HCT116 (cell line): Measurements from ENCODE around the gene CA11. TPM values are rescaled to one million over a fixed set of nuclear protein-coding genes. Genes with fewer than 3 reads are reported as not detected.

ENCODE experiments used
- ATAC-seq: fragments of 200-7000 bp; cut with Tn5 transposase; 2 replicates; pipeline ENCODE4 v1.9.1; 2020; ENCODE audit warnings: mild to moderate bottlenecking, moderate library complexity
- BruUV-seq: library from RNA; stranded (reverse); fragments of 400-500 nt; replicated peaks from 2 replicates; lab custom pipeline; 2021; lab: Mats Ljungman, UMichigan
- CTCF ChIA-PET: fragments of 300-600 bp; sonication (Branson Sonifier 250); formaldehyde crosslinking; loops from one replicate; lab custom pipeline; 2021; ENCODE audit warnings: antibody characterized with exemption; lab: Charles Lee
- POLR2A ChIA-PET: fragments of 300-600, 350-600 bp; sonication (Branson Sonifier 250); formaldehyde crosslinking; loops from one replicate; lab custom pipeline; 2021; ENCODE audit warnings: antibody characterized with exemption; lab: Charles Lee
- RAD21 ChIA-PET, 2 experiments: fragments of 300-600 bp; sonication (Branson Sonifier 250); formaldehyde crosslinking; loops; one replicate each; lab custom pipeline; 2023; ENCODE audit warnings: low total read pairs in 2 of 2; ENCODE audit not compliant: uncharacterized antibody in 2 of 2, unreplicated experiment in 2 of 2, low non-redundant PET in 1 of 2; lab: Charles Lee
- DNase-seq: peaks from one replicate; pipeline ENCODE4 v3.0.0-alpha.2; 2010; ENCODE audit warnings: low read depth, low spot score
- H2AFZ ChIP-seq: fragments of 200-600 bp; shearing (Covaris generic), sonication (generic); 2 replicates; pipeline ENCODE4 v1.6.1; 2017; ENCODE audit warnings: low read depth, mixed run types, mixed read lengths, antibody characterized with exemption, low read length; ENCODE audit not compliant: poor library complexity, severe bottlenecking
- H3K27ac ChIP-seq: 2 replicates; pipeline ENCODE4 v1.5.1; 2012; ENCODE audit warnings: low read depth, low read length
- H3K27me3 ChIP-seq: fragments of 200-600 bp; sonication (generic); 2 replicates; pipeline ENCODE4 v1.6.1; 2016; ENCODE audit warnings: mixed run types, low read length, mixed read lengths; ENCODE audit not compliant: insufficient read depth
- H3K36me3 ChIP-seq, 2 experiments: fragments of 200-500 bp in 1 of 2; fragments of 200-600 bp in 1 of 2; sonication (Bioruptor generic) in 1 of 2; sonication (generic) in 1 of 2; 2 replicates each; pipeline versions ENCODE4 v1.5.1 to v1.6.1; 2014 to 2016; ENCODE audit warnings: low read length in 2 of 2, inconsistent platforms in 1 of 2, mixed read lengths in 1 of 2, mixed run types in 1 of 2; ENCODE audit not compliant: insufficient read depth in 2 of 2, control insufficient read depth in 1 of 2
- H3K4me1 ChIP-seq, 2 experiments: fragments of 200-600 bp in 1 of 2; sonication (generic) in 1 of 2; 2 replicates each; pipeline versions ENCODE4 v1.5.1 to v1.6.1; 2012 to 2017; ENCODE audit warnings: low read length in 2 of 2, inconsistent platforms in 1 of 2, mild to moderate bottlenecking in 1 of 2, mixed read lengths in 1 of 2, mixed run types in 1 of 2, moderate library complexity in 1 of 2; ENCODE audit not compliant: insufficient read depth in 2 of 2, control insufficient read depth in 1 of 2
- H3K4me2 ChIP-seq: fragments of 200-600 bp; sonication (generic); 2 replicates; pipeline ENCODE4 v1.6.1; 2017; ENCODE audit warnings: mixed run types, low read length, mixed read lengths
- H3K4me3 ChIP-seq, 2 experiments: fragments of 200-600 bp in 1 of 2; sonication (generic) in 1 of 2; replicated peaks in 1 of 2; 2 replicates each; pipeline ENCODE4 v1.5.1; 2011 to 2016; ENCODE audit warnings: low read length in 2 of 2, control low read depth in 1 of 2, low read depth in 1 of 2, mild to moderate bottlenecking in 1 of 2, mixed read lengths in 1 of 2, mixed run types in 1 of 2
- H3K79me2 ChIP-seq: fragments of 200-600 bp; sonication (generic); 2 replicates; pipeline ENCODE4 v1.6.1; 2017; ENCODE audit warnings: mild to moderate bottlenecking, mixed run types, low read length, moderate library complexity, mixed read lengths; ENCODE audit not compliant: insufficient read depth
- H3K9ac ChIP-seq: fragments of 200-600 bp; sonication (generic); 2 replicates; pipeline ENCODE4 v1.6.1; 2016; ENCODE audit warnings: low read length, mixed read lengths
- H3K9me2 ChIP-seq: fragments of 200-600 bp; sonication (generic), shearing (Covaris generic); 2 replicates; pipeline ENCODE4 v1.6.1; 2017; ENCODE audit warnings: mixed run types, mild to moderate bottlenecking, moderate library complexity; ENCODE audit not compliant: insufficient read depth
- H3K9me3 ChIP-seq, 2 experiments: fragments of 200-500 bp in 1 of 2; fragments of 200-600 bp in 1 of 2; sonication (Bioruptor generic) in 1 of 2; sonication (generic) in 1 of 2; 2 replicates each; pipeline ENCODE4 v1.6.1; 2014 to 2017; ENCODE audit warnings: low read length in 2 of 2, mixed read lengths in 2 of 2, inconsistent platforms in 1 of 2, low read depth in 1 of 2, mild to moderate bottlenecking in 1 of 2, mixed run types in 1 of 2, moderate library complexity in 1 of 2; ENCODE audit not compliant: control insufficient read depth in 1 of 2, insufficient read depth in 1 of 2
- H4K20me1 ChIP-seq: fragments of 200-600 bp; sonication (generic), shearing (Covaris generic); 2 replicates; pipeline ENCODE4 v1.6.1; 2017; ENCODE audit warnings: mixed run types, mild to moderate bottlenecking, moderate library complexity; ENCODE audit not compliant: insufficient read depth
- CEBPB ChIP-seq: IDR thresholded peaks from 2 replicates; pipeline ENCODE4 v1.6.1; 2012; ENCODE audit warnings: low read depth
- CTCF ChIP-seq, 3 experiments: fragments of 200-600 bp in 1 of 3; sonication (generic) in 1 of 3; IDR thresholded peaks in 2 of 3; conservative IDR thresholded peaks in 1 of 3; 2 replicates each; pipeline ENCODE4 v1.5.1; 2012 to 2017; ENCODE audit warnings: low read depth in 2 of 3, low read length in 2 of 3, antibody characterized with exemption in 1 of 3, borderline replicate concordance in 1 of 3, control low read depth in 1 of 3, mild to moderate bottlenecking in 1 of 3, mixed read lengths in 1 of 3, mixed run types in 1 of 3, moderate library complexity in 1 of 3; ENCODE audit not compliant: insufficient read depth in 1 of 3
- EGR1 ChIP-seq: IDR thresholded peaks from 2 replicates; pipeline ENCODE4 v1.6.1; 2012; ENCODE audit warnings: low read depth
- ELF1 ChIP-seq: IDR thresholded peaks from 2 replicates; pipeline ENCODE4 v1.6.1; 2012; ENCODE audit warnings: low read depth, borderline replicate concordance
- EZH2 ChIP-seq: fragments of 200-600 bp; sonication (generic); IDR thresholded peaks from 2 replicates; pipeline ENCODE4 v1.6.1; 2017; ENCODE audit warnings: antibody characterized with exemption, mixed run types
- EZH2phosphoT487 ChIP-seq: fragments of 200-600 bp; IDR thresholded peaks from 2 replicates; pipeline ENCODE4 v1.6.1; 2018; ENCODE audit warnings: antibody characterized with exemption, borderline replicate concordance
- FOSL1 ChIP-seq: IDR thresholded peaks from 2 replicates; pipeline ENCODE4 v1.6.1; 2012; ENCODE audit warnings: low read depth
- JUND ChIP-seq: IDR thresholded peaks from 2 replicates; pipeline ENCODE4 v1.6.1; 2012
- MAX ChIP-seq: IDR thresholded peaks from 2 replicates; pipeline ENCODE4 v1.6.1; 2012
- POLR2A ChIP-seq: IDR thresholded peaks from 2 replicates; pipeline ENCODE4 v1.7.0; 2011; ENCODE audit warnings: borderline replicate concordance; ENCODE audit not compliant: insufficient read depth, insufficient read length; ENCODE audit errors: extremely low read depth
- SIN3A ChIP-seq: IDR thresholded peaks from 2 replicates; pipeline ENCODE4 v1.6.1; 2012; ENCODE audit warnings: low read depth
- SRF ChIP-seq: IDR thresholded peaks from 2 replicates; pipeline ENCODE4 v1.6.1; 2012; ENCODE audit warnings: low read depth
- TCF7L2 ChIP-seq: IDR thresholded peaks from 2 replicates; pipeline ENCODE4 v1.7.0; 2011; ENCODE audit warnings: borderline replicate concordance, inconsistent platforms; ENCODE audit not compliant: insufficient read depth, insufficient read length; ENCODE audit errors: extremely low read depth
- ZBTB33 ChIP-seq: IDR thresholded peaks from 2 replicates; pipeline ENCODE4 v1.6.1; 2011; ENCODE audit warnings: mild to moderate bottlenecking, low read length, moderate library complexity; ENCODE audit not compliant: insufficient replicate concordance; ENCODE audit errors: extremely low read depth
- ZFX ChIP-seq: fragments of 450-650 bp; IDR thresholded peaks from 2 replicates; pipeline ENCODE4 v1.6.1; 2017
- ZNF274 ChIP-seq: fragments of 200-500 bp; sonication (Bioruptor generic); IDR thresholded peaks from 2 replicates; pipeline ENCODE4 v1.6.1; 2014; ENCODE audit warnings: mild to moderate bottlenecking, low read depth, low read length, inconsistent platforms
- intact Hi-C: fragments of 100-400 bp; cut with micrococcal nuclease; formaldehyde crosslinking; loops from 2 replicates; pipeline ENCODE4 v1.10.0; 2022
- total RNA-seq: library from RNA; stranded (reverse); gene quantifications from one replicate; pipeline ENCODE4 v1.2.1, GENCODE V29; 2021; ENCODE audit not compliant: unreplicated experiment
- TF ChIP-seq, protein P1 (sequence below): IDR thresholded peaks from 2 replicates; pipeline ENCODE4 v1.6.1; 2012
- TF ChIP-seq, protein P2 (sequence below): IDR thresholded peaks from 2 replicates; pipeline ENCODE4 v1.6.1; 2012; ENCODE audit warnings: low read depth

Gene CA11
- total RNA-seq, 1 experiment from 2014 or later, result 29.6 TPM

DNA sequence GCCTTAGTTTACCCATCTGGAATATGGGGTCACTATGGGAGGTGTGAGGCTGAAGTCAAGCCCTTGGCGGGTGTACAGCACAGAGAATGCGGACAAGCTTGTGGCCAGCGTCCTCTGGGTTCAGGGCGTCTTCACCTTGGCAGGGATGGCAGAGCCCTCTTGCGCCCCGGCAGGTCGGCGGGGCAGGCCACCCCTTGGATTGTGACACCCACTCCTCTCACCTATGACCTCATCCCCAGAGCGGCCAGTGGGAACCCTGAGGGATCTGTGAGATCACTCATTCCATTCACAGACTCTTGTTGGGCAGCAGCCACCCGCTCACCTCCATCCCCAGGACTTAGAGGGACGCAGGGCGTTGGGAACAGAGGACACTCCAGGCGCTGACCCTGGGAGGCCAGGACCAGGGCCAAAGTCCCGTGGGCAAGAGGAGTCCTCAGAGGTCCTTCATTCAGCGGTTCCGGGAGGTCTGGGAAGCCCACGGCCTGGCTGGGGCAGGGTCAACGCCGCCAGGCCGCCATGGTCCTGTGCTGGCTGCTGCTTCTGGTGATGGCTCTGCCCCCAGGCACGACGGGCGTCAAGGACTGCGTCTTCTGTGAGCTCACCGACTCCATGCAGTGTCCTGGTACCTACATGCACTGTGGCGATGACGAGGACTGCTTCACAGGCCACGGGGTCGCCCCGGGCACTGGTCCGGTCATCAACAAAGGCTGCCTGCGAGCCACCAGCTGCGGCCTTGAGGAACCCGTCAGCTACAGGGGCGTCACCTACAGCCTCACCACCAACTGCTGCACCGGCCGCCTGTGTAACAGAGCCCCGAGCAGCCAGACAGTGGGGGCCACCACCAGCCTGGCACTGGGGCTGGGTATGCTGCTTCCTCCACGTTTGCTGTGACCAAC lies 39.3 kb downstream of the CA11 start, which contains the start of gene SPACA4:
TSS of gene SPACA4 (plus strand) at position 280 of the 896 bp plus-strand sequence. CDS start at position 517, 237 bp downstream.
- Histone ChIP-seq H3K79me2 (no peaks in the 10 kb centered on the region), H3K9ac (no peak within 1 kb of the TSS), H3K27ac (no peak within 1 kb of the TSS), H3K9me2 (no peaks in the 10 kb centered on the region), H2AFZ (no peak within 1 kb of the TSS), H3K9me3 (no peaks in the 10 kb centered on the region), H3K4me3 (no peak within 1 kb of the TSS), H3K4me1 (peaks cover 5 to 12% of the 10 kb centered on the region in 2 experiments; a peak in 3 of 4 replicates), H3K27me3 (no peaks in the 10 kb centered on the region), H4K20me1 (no peaks in the 10 kb centered on the region), H3K36me3 (no peaks in the 10 kb centered on the region), H3K4me2 (no peak within 1 kb of the TSS)
- ChIA-PET CTCF (interaction anchor here (0.7 kb wide), 1 partner anchor 116 kb away, joined by 3 read pairs; no protein-coding TSS in a partner anchor), RAD21 (no interaction called here), POLR2A (interaction anchor here (2.1 kb wide), 1 partner anchor 12 kb away, joined by 9 read pairs; the partner anchor contains the start of genes RPL18 and SPHK2)
- TF ChIP-seq ZFX (no peak), TCF7L2 (no peak), CTCF (IDR thresholded peaks at IDR 0.05 in 2 of 3, conservative IDR thresholded peaks at IDR 0.05 in 1 of 3; ENCODE audit: borderline replicate concordance in 1 of 3, insufficient read depth in 1 of 3, low read depth in 2 of 3, low read length in 2 of 3) (no peak), JUND (no peak), MAX (no peak), ZBTB33 (no peak), EZH2 (no peak), CEBPB (no peak), ELF1 (no peak), EZH2phosphoT487 (no peak), FOSL1 (no peak), SIN3A (no peak), EGR1 (no peak), SRF (no peak), POLR2A (no peak), ZNF274 (no peak)
- TF ChIP-seq, protein P1, sequence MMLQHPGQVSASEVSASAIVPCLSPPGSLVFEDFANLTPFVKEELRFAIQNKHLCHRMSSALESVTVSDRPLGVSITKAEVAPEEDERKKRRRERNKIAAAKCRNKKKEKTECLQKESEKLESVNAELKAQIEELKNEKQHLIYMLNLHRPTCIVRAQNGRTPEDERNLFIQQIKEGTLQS, result no peak
- TF ChIP-seq, protein P2, sequence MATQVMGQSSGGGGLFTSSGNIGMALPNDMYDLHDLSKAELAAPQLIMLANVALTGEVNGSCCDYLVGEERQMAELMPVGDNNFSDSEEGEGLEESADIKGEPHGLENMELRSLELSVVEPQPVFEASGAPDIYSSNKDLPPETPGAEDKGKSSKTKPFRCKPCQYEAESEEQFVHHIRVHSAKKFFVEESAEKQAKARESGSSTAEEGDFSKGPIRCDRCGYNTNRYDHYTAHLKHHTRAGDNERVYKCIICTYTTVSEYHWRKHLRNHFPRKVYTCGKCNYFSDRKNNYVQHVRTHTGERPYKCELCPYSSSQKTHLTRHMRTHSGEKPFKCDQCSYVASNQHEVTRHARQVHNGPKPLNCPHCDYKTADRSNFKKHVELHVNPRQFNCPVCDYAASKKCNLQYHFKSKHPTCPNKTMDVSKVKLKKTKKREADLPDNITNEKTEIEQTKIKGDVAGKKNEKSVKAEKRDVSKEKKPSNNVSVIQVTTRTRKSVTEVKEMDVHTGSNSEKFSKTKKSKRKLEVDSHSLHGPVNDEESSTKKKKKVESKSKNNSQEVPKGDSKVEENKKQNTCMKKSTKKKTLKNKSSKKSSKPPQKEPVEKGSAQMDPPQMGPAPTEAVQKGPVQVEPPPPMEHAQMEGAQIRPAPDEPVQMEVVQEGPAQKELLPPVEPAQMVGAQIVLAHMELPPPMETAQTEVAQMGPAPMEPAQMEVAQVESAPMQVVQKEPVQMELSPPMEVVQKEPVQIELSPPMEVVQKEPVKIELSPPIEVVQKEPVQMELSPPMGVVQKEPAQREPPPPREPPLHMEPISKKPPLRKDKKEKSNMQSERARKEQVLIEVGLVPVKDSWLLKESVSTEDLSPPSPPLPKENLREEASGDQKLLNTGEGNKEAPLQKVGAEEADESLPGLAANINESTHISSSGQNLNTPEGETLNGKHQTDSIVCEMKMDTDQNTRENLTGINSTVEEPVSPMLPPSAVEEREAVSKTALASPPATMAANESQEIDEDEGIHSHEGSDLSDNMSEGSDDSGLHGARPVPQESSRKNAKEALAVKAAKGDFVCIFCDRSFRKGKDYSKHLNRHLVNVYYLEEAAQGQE, result no peak
- intact Hi-C loops, result no loop called here
- no TSS peak for BruUV-seq
- no peak for ATAC-seq
- no peak for DNase-seq
